Kidney (tissue), 22 donors: ENCODE measurements around the gene MTMR4. TPM values are rescaled to one million over a fixed set of nuclear protein-coding genes. Genes with fewer than 3 reads are reported as not detected.

Experiments
- DNase-seq, 5 donors: peaks; one replicate each; pipeline ENCODE4 v3.0.0-alpha.2; 2013 to 2020
- FAIRE-seq: peaks from 2 replicates; lab custom pipeline; 2012; peaks lifted over from hg19 to GRCh38; lab: Jason Lieb, UNC
- H3K27ac ChIP-seq, 2 donors: one replicate each; pipeline ENCODE4 v1.7.0; 2013; ENCODE audit warnings: low read depth in 2 of 2, low read length in 2 of 2, inconsistent platforms in 1 of 2
- H3K27me3 ChIP-seq: one replicate; pipeline ENCODE4 v1.7.1; 2013; ENCODE audit warnings: low read length, inconsistent platforms; ENCODE audit not compliant: control insufficient read depth, insufficient read depth
- H3K36me3 ChIP-seq, 3 donors: one replicate each; pipeline versions ENCODE4 v1.7.0 to v1.7.1; 2013; ENCODE audit warnings: low read length in 3 of 3, control low read depth in 1 of 3, inconsistent platforms in 1 of 3; ENCODE audit not compliant: insufficient read depth in 3 of 3, control insufficient read depth in 2 of 3
- H3K4me1 ChIP-seq, 3 donors: one replicate each; pipeline versions ENCODE4 v1.7.0 to v1.7.1; 2013; ENCODE audit warnings: low read length in 3 of 3, inconsistent platforms in 1 of 3, low read depth in 1 of 3; ENCODE audit not compliant: control insufficient read depth in 2 of 3, insufficient read depth in 2 of 3
- H3K4me3 ChIP-seq, 3 donors: one replicate each; pipeline versions ENCODE4 v1.7.0 to v1.8.1; 2013; ENCODE audit warnings: low read length in 3 of 3, control low read depth in 1 of 3, inconsistent platforms in 1 of 3
- H3K9ac ChIP-seq, 3 donors: one replicate each; pipeline versions ENCODE4 v1.7.0 to v1.7.1; 2013; ENCODE audit warnings: low read length in 3 of 3, control low read depth in 1 of 3, inconsistent platforms in 1 of 3
- H3K9me3 ChIP-seq, 3 donors: one replicate each; pipeline versions ENCODE4 v1.7.0 to v1.7.1; 2013; ENCODE audit warnings: low read length in 3 of 3, control low read depth in 1 of 3, inconsistent platforms in 1 of 3; ENCODE audit not compliant: control insufficient read depth in 2 of 3, insufficient read depth in 1 of 3
- intact Hi-C: fragments of 100-400 bp; cut with DNase I; formaldehyde crosslinking; loops from one replicate; pipeline ENCODE4 v1.11.1; 2022
- long read RNA-seq, 10 donors: library from polyadenylated mRNA in 1 of 10; unstranded in 1 of 10; transcript quantifications; one replicate each; pipeline ENCODE4 v2.0.0 and lab custom pipeline, GENCODE V29; 2021 to 2026
- polyA plus RNA-seq: library from polyadenylated mRNA; stranded (reverse); fragments of 350-450 nt; fragmentation: Illumina TruSeq; extraction: RNeasy Lipid Tissue Mini Kit (QIAGEN cat#74804); gene quantifications from one replicate; pipeline ENCODE4 v1.2.3, GENCODE V29; 2014; ENCODE audit warnings: low read depth, low replicate concordance; ENCODE audit not compliant: insufficient read depth
- total RNA-seq: library from RNA; stranded (reverse); fragmentation: NEBNext Ultra II Directional; extraction: Animal tissue kit (Norgen Biotek cat#: 25700); gene quantifications from one replicate; pipeline ENCODE4 v1.2.1, GENCODE V29; 2021
- TF ChIP-seq, protein P1 (sequence below): IDR thresholded peaks from 3 replicates; pipeline ENCODE4 v1.5.1; 2012; ENCODE audit warnings: mild to moderate bottlenecking, moderate library complexity, borderline replicate concordance; ENCODE audit not compliant: insufficient read depth; ENCODE audit errors: extremely low read depth
- donor health status: control.
- donor health status: control.
- donor health status: control.
- donor health status: control.
- donor health status: control.
- donor health status: DM: yes; HTN: yes; CAD: no.
- donor health status: Normal renal cell carcinoma (clear cell type).

Gene MTMR4
- total RNA-seq, result 42.9 TPM
- 13.3 TPM for polyA plus RNA-seq
- long read RNA-seq, donor 1, partial matches to known transcripts, result 18 of 18 reads
- long read RNA-seq, donor 1, other reads (novel, unspliced or antisense), result 0 of 18 reads
- long read RNA-seq, donor 2, full-length matches to known transcripts, result 4 of 4 reads
- long read RNA-seq, donor 2, partial matches to known transcripts, result 0 of 4 reads
- long read RNA-seq, donor 2, other reads (novel, unspliced or antisense), result 0 of 4 reads
- long read RNA-seq, donor 3, partial matches to known transcripts, result 0 of 1 reads
- long read RNA-seq, donor 3, other reads (novel, unspliced or antisense), result 0 of 1 reads
- long read RNA-seq, donor 4, full-length matches to known transcripts, result 1 of 1 reads
- long read RNA-seq, donor 4, partial matches to known transcripts, result 0 of 1 reads
- long read RNA-seq, donor 4, other reads (novel, unspliced or antisense), result 0 of 1 reads
- long read RNA-seq, donor 5, result 0 reads
- long read RNA-seq, donor 6, partial matches to known transcripts, result 0 of 1 reads
- long read RNA-seq, donor 6, other reads (novel, unspliced or antisense), result 0 of 1 reads
- long read RNA-seq, donor 7, full-length matches to known transcripts, result 1 of 66 reads
- long read RNA-seq, donor 7, partial matches to known transcripts, result 58 of 66 reads
- long read RNA-seq, donor 7, other reads (novel, unspliced or antisense), result 7 of 66 reads
- long read RNA-seq, donor 8, full-length matches to known transcripts, result 3 of 3 reads
- long read RNA-seq, donor 8, partial matches to known transcripts, result 0 of 3 reads
- long read RNA-seq, donor 8, other reads (novel, unspliced or antisense), result 0 of 3 reads
- long read RNA-seq, donor 9, partial matches to known transcripts, result 0 of 2 reads
- long read RNA-seq, donor 9, other reads (novel, unspliced or antisense), result 0 of 2 reads
- long read RNA-seq, donor 10, full-length matches to known transcripts, result 1 of 1 reads
- long read RNA-seq, donor 10, partial matches to known transcripts, result 0 of 1 reads
- long read RNA-seq, donor 10, other reads (novel, unspliced or antisense), result 0 of 1 reads

DNA sequence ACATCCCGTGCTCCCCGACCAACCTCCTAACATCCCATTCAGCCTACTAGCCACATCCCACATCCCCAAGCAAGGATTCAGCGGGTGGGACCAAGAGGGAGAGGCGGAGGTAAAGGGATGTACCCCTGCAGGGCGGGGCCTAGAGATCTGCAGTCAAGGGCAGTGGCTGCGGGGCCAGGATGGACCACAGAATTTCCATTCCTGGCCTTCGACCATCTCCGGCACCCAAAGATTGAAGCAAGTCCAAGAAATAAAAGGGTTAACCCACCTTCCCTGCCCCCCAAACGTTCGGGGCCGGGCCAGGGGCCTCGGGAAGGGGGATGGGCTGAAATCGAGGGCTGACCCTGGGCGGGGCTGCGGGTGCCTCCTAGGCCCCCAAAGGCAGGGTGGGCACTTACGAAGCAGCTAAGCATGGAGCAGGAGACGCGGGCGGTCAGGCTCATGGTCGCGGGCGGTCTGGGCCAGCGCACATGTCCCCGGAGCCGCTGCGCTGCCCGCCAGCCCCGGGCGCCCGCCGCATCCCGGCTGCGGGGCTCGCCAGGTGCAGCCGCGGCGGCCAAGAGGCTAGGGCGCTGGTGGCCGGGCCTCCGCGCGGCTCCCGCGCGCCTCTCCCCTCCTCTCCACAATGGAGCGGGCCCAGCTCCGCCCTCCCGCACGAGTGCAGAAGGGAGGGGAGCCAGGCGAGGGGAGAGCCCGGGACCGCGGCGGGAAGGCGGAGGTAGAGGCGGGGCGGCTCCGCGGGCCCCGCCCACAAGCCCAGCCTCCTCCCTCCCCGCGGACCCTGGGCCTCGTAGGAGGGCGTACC is at the start of gene MTMR4:
TSS of gene MTMR4 (minus strand) at position 674 of the 805 bp plus-strand sequence. CDS start at position 443, 231 bp downstream.
- FAIRE-seq, result no peak
- intact Hi-C loops, result no loop called here
- no peaks in the 10 kb centered on the region for H3K9me3 ChIP-seq
- peaks cover 3 to 32% (median 15%) of the 10 kb centered on the region in 3 donors for H3K4me1 ChIP-seq
- peak within 1 kb of the TSS; percentile 48 to 66 (median 52) for H3K4me3 ChIP-seq
- TF ChIP-seq, protein P1, sequence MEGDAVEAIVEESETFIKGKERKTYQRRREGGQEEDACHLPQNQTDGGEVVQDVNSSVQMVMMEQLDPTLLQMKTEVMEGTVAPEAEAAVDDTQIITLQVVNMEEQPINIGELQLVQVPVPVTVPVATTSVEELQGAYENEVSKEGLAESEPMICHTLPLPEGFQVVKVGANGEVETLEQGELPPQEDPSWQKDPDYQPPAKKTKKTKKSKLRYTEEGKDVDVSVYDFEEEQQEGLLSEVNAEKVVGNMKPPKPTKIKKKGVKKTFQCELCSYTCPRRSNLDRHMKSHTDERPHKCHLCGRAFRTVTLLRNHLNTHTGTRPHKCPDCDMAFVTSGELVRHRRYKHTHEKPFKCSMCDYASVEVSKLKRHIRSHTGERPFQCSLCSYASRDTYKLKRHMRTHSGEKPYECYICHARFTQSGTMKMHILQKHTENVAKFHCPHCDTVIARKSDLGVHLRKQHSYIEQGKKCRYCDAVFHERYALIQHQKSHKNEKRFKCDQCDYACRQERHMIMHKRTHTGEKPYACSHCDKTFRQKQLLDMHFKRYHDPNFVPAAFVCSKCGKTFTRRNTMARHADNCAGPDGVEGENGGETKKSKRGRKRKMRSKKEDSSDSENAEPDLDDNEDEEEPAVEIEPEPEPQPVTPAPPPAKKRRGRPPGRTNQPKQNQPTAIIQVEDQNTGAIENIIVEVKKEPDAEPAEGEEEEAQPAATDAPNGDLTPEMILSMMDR, result no peak
- H3K36me3 ChIP-seq, result peaks cover 5 to 25% (median 23%) of the 10 kb centered on the region in 3 donors
- peak within 1 kb of the TSS; percentile 27 to 67 (median 63) for H3K9ac ChIP-seq
- peak; percentile 87 to 96 (median 93) for DNase-seq
- H3K27me3 ChIP-seq, result no peaks in the 10 kb centered on the region
- H3K27ac ChIP-seq, result peak within 1 kb of the TSS; percentile 72 to 81

DNA sequence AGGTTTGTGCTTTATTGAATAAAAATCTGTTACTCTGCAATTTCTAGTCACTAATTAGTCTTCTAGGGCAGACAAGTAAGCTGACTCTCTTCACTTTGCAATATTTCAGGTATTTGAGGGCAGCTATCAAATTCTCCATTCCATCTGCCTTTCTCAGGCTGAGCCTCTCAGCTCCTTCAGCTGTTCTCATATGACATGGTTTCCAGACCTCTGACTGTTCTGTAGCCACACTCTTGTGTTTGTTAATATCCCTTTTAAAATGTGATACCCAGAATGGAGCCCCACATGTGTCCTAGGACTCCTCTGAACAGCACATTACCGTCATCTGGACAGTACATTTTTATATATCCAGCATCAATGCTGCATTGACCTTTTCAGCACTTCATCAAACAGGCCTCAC is 46.1 kb upstream of the MTMR4 start:
- TF ChIP-seq, protein P1, result no peak
- Histone ChIP-seq H3K4me1 (no peaks in the 10 kb centered on the region), H3K4me3 (no peak overlapping the region), H3K27ac (no peak overlapping the region), H3K36me3 (no peaks in the 10 kb centered on the region), H3K9me3 (no peaks in the 10 kb centered on the region), H3K27me3 (no peaks in the 10 kb centered on the region), H3K9ac (no peak overlapping the region)
- DNase-seq, result no peak
- FAIRE-seq, result no peak
- intact Hi-C loops, result no loop called here

DNA sequence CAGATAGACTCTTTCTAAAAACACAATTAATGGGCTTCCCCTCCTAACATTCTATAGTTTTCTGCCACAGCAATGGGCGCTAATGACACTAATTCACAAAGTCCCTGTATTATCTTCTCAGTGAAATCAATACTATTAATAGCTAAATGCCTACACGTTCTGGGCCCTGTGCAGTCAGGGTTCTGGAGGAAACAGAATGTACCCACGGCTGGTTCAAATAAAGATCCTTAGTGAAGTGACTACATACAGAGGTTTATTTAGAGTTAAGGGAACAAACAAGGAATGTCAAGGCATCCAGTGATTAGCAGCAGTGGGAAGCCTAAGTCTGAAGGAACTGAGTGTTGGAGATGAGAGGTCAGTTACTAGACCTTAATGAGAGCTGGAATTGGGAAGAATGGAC is 43.5 kb upstream of the MTMR4 start:
- no peak for DNase-seq
- intact Hi-C loops, result no loop called here
- TF ChIP-seq, protein P1, result no peak
- no peak overlapping the region for H3K9ac ChIP-seq
- no peaks in the 10 kb centered on the region for H3K36me3 ChIP-seq
- H3K4me3 ChIP-seq, result no peak overlapping the region
- H3K4me1 ChIP-seq, result no peaks in the 10 kb centered on the region
- H3K27me3 ChIP-seq, result no peaks in the 10 kb centered on the region
- no peaks in the 10 kb centered on the region for H3K9me3 ChIP-seq
- no peak for FAIRE-seq
- H3K27ac ChIP-seq, result no peak overlapping the region
